B cell (primary cell): Measurements from ENCODE around the gene INCA1.

Source experiments
- CTCF ChIP-seq: fragments of 200-600 bp; IDR thresholded peaks from one replicate; pipeline ENCODE4 v1.8.0; 2022; ENCODE audit warnings: antibody characterized with exemption, mild to moderate bottlenecking
- EZH2 ChIP-seq: IDR thresholded peaks from 2 replicates; pipeline ENCODE4 v1.6.1; 2012; ENCODE audit warnings: borderline replicate concordance, low read depth, mild to moderate bottlenecking, moderate library complexity, low read length; ENCODE audit not compliant: insufficient read depth, poor library complexity, severe bottlenecking

- TF ChIP-seq CTCF (no peak), EZH2 (no peak)
Observed at GRCh38 chr17:4955091-4955490, 42.2 kb downstream of the INCA1 start.
